Smooth muscle cell (in vitro differentiated cells): ENCODE measurements around the gene AMER1. TPM values are rescaled to one million over a fixed set of nuclear protein-coding genes. Genes with fewer than 3 reads are reported as not detected.

Experiments used
- DNase-seq: peaks from one replicate; lab custom pipeline; 2025; ENCODE audit not compliant: unreplicated experiment; lab: John Stamatoyannopoulos, UW
- H2AFZ ChIP-seq: fragments of 200-600 bp; sonication (generic); 2 replicates; pipeline ENCODE4 v1.6.0; 2016; ENCODE audit warnings: antibody characterized with exemption, low read depth, mild to moderate bottlenecking
- H3F3A ChIP-seq: fragments of 200-600 bp; sonication (generic); 2 replicates; pipeline ENCODE4 v1.6.0; 2017; ENCODE audit warnings: antibody characterized with exemption, low read depth
- H3K27ac ChIP-seq: fragments of 200-600 bp; sonication (generic); 2 replicates; pipeline ENCODE4 v1.5.1; 2016; ENCODE audit warnings: low read depth, mild to moderate bottlenecking
- H3K27me3 ChIP-seq: fragments of 200-600 bp; sonication (generic); 2 replicates; pipeline ENCODE4 v1.6.1; 2016; ENCODE audit warnings: low read depth, mild to moderate bottlenecking
- H3K36me3 ChIP-seq: fragments of 200-600 bp; sonication (generic); 2 replicates; pipeline ENCODE4 v1.5.1; 2016; ENCODE audit warnings: low read depth
- H3K4me1 ChIP-seq: fragments of 200-600 bp; sonication (generic); 2 replicates; pipeline ENCODE4 v1.5.1; 2016; ENCODE audit warnings: low read depth
- H3K4me2 ChIP-seq: fragments of 200-600 bp; sonication (generic); 2 replicates; pipeline ENCODE4 v1.6.0; 2016; ENCODE audit warnings: mild to moderate bottlenecking
- H3K4me3 ChIP-seq: fragments of 200-600 bp; sonication (generic); 2 replicates; pipeline ENCODE4 v1.5.1; 2016; ENCODE audit warnings: mild to moderate bottlenecking
- H3K79me2 ChIP-seq: fragments of 200-600 bp; sonication (generic); 2 replicates; pipeline ENCODE4 v1.6.0; 2016; ENCODE audit warnings: low read depth, mild to moderate bottlenecking
- H3K9ac ChIP-seq: fragments of 200-600 bp; sonication (generic); 2 replicates; pipeline ENCODE4 v1.6.0; 2016; ENCODE audit warnings: low read depth
- H3K9me3 ChIP-seq: fragments of 200-600 bp; sonication (generic); replicated peaks from 2 replicates; pipeline ENCODE4 v1.5.1; 2016; ENCODE audit warnings: low read depth
- H4K20me1 ChIP-seq: fragments of 200-600 bp; sonication (generic); 2 replicates; pipeline ENCODE4 v1.6.0; 2016; ENCODE audit warnings: low read depth
- WGBS: methylation state at CpG from one replicate; pipeline ENCODE4 v1.1.7; 2016; ENCODE audit warnings: low lambda C conversion rate; 5-methylcytosine and 5-hydroxymethylcytosine counted together
- polyA plus RNA-seq: library from polyadenylated mRNA; unstranded; fragments of >200 nt; fragmentation: Nextera tagmentation; extraction: Ambion mirVana; gene quantifications from 2 replicates; pipeline ENCODE4 v1.2.1, GENCODE V29; 2016
- total RNA-seq: library from RNA; depleted of rRNA; stranded (reverse); fragments of >200 nt; gene quantifications from 2 replicates; pipeline ENCODE4 v1.2.3, GENCODE V29; 2014
- TF ChIP-seq, protein P1 (sequence below): fragments of 200-600 bp; sonication (generic); IDR thresholded peaks from 2 replicates; pipeline ENCODE4 v1.5.1; 2017; ENCODE audit warnings: borderline replicate concordance, mild to moderate bottlenecking, antibody characterized with exemption; ENCODE audit not compliant: insufficient read depth, poor library complexity, severe bottlenecking

Gene AMER1
- total and polyA plus RNA-seq, 2 experiments from 2014 or later, result 0.16 to 5.5 TPM

DNA sequence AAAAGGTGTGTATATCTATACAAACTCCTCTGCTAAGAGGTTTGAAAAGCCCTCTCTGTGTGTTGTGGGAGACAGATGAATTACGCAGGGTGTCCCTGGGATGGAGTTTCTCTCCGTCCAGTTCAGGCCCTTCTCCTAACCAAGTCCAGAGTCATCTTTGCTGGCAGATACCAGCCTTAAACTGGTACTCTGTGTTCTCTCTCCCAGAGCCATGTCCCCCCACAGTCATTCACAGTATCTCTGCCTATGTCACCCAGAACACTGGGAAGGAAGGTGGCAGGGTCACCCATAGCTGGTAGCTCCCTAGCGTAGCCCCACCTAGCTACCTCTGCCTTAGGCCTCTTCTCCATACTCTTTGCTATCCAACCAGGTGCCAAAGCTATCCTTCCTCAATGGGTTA lies 8.9 kb downstream of the AMER1 start:
- H3K9ac ChIP-seq, result no peak overlapping the region
- no peaks in the 10 kb centered on the region for H3K4me1 ChIP-seq
- no peaks in the 10 kb centered on the region for H3K36me3 ChIP-seq
- WGBS, result 77% methylated on average over 3 of the region's 3 CpGs
- H3F3A ChIP-seq, result no peaks in the 10 kb centered on the region
- no peak overlapping the region for H3K27ac ChIP-seq
- H3K4me2 ChIP-seq, result no peak overlapping the region
- no peaks in the 10 kb centered on the region for H3K27me3 ChIP-seq
- no peak overlapping the region for H3K4me3 ChIP-seq
- no peaks in the 10 kb centered on the region for H3K9me3 ChIP-seq
- no peak overlapping the region for H2AFZ ChIP-seq
- H3K79me2 ChIP-seq, result peaks cover 3% of the 10 kb centered on the region
- peaks cover 74% of the 10 kb centered on the region for H4K20me1 ChIP-seq
- TF ChIP-seq, protein P1, sequence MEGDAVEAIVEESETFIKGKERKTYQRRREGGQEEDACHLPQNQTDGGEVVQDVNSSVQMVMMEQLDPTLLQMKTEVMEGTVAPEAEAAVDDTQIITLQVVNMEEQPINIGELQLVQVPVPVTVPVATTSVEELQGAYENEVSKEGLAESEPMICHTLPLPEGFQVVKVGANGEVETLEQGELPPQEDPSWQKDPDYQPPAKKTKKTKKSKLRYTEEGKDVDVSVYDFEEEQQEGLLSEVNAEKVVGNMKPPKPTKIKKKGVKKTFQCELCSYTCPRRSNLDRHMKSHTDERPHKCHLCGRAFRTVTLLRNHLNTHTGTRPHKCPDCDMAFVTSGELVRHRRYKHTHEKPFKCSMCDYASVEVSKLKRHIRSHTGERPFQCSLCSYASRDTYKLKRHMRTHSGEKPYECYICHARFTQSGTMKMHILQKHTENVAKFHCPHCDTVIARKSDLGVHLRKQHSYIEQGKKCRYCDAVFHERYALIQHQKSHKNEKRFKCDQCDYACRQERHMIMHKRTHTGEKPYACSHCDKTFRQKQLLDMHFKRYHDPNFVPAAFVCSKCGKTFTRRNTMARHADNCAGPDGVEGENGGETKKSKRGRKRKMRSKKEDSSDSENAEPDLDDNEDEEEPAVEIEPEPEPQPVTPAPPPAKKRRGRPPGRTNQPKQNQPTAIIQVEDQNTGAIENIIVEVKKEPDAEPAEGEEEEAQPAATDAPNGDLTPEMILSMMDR, result no peak
- DNase-seq, result no peak

DNA sequence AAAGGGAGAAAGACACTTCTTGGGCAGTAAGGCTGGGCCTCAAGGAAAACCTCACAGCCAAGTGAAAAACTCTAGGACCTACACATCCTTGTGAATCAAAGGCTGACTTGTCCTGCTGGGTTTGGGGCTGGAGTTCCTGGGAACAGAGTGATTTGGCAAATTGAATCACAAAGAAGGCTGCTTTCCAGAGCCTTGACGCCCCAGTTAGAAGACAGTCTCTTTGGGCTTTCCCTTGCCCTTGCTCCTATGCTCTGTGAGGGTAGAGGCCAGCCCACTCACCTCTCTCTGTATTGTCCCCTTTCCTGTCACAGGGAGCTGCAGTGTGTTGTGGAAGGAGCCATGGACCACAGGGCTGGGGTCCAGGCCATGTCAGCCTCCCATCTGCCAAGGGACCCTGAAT lies 9.6 kb downstream of the AMER1 start:
- no peak for DNase-seq
- Histone ChIP-seq H2AFZ (no peak overlapping the region), H3F3A (no peaks in the 10 kb centered on the region), H3K9me3 (no peaks in the 10 kb centered on the region), H3K79me2 (no peaks in the 10 kb centered on the region), H3K4me1 (no peaks in the 10 kb centered on the region), H3K4me3 (no peak overlapping the region), H3K36me3 (no peaks in the 10 kb centered on the region), H3K9ac (no peak overlapping the region), H3K27ac (no peak overlapping the region), H3K27me3 (no peaks in the 10 kb centered on the region), H4K20me1 (peaks cover 66% of the 10 kb centered on the region), H3K4me2 (no peak overlapping the region)
- 47% methylated on average over 1 of the region's 1 CpG for WGBS
- TF ChIP-seq, protein P1, result no peak

DNA sequence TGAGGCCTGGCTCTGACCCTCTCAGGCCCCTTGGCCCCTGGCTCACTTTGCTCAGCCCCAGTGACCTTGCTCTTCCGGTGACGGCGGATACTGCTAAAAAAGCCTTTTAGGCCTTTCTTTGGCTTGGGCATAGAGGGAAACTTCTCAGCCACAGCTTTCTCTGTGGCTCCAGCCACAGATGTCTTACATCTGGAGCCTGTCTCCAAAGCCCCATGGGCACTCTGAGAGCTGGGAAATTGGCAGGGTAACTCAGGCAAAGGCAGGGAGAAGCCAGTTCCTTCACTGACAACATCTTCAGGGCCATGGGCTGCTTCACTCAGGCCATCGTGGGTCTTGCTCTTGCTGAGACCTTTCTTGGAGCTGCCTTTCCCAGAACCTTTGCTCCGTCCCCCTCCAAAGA lies 12.8 kb downstream of the AMER1 start:
- WGBS, result 77% methylated on average over 5 of the region's 5 CpGs
- Histone ChIP-seq H3K79me2 (no peaks in the 10 kb centered on the region), H3K4me3 (no peak overlapping the region), H2AFZ (no peak overlapping the region), H3K9ac (no peak overlapping the region), H3K4me1 (no peaks in the 10 kb centered on the region), H3K9me3 (no peaks in the 10 kb centered on the region), H3K36me3 (no peaks in the 10 kb centered on the region), H3F3A (no peaks in the 10 kb centered on the region), H4K20me1 (peaks cover 34% of the 10 kb centered on the region), H3K4me2 (no peak overlapping the region), H3K27me3 (no peaks in the 10 kb centered on the region), H3K27ac (no peak overlapping the region)
- TF ChIP-seq, protein P1, result no peak
- DNase-seq, result no peak

DNA sequence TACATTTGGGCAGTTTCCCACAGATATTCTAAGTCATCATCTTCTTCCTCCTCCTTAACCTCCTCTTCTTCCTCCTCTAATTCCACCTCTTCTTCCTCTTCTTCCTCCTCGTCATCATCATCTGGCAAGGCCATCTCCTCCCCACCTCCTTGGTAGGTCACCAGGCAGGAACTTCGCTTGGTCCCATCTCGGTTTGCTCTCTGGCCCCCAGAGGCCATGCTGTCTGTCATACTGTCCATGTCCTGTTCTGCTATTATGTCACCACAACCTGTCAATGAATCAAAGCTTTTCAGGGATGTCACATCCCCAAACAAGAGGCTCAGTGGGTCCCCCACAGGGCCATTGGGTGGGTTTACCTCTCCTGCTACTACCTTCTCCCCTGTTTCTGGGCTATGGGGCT lies 13.5 kb downstream of the AMER1 start:
- 80% methylated on average over 3 of the region's 3 CpGs for WGBS
- TF ChIP-seq, protein P1, result no peak
- H3K36me3 ChIP-seq, result no peaks in the 10 kb centered on the region
- H3F3A ChIP-seq, result no peaks in the 10 kb centered on the region
- H4K20me1 ChIP-seq, result peaks cover 28% of the 10 kb centered on the region
- no peak overlapping the region for H2AFZ ChIP-seq
- no peak overlapping the region for H3K4me3 ChIP-seq
- H3K4me1 ChIP-seq, result no peaks in the 10 kb centered on the region
- no peak overlapping the region for H3K9ac ChIP-seq
- H3K27me3 ChIP-seq, result no peaks in the 10 kb centered on the region
- no peak overlapping the region for H3K4me2 ChIP-seq
- no peaks in the 10 kb centered on the region for H3K79me2 ChIP-seq
- no peak for DNase-seq
- no peaks in the 10 kb centered on the region for H3K9me3 ChIP-seq
- no peak overlapping the region for H3K27ac ChIP-seq
